ENCODE measurements around the gene PDGFRA.
"Not testable (repeated sequence)": the region's sequence is repeated elsewhere in the genome, so short reads cannot be mapped to it uniquely, and the experiment has no call there.

PDGFRA gene

GRCh38 chr4:54315561-54316538, 86.8 kb downstream of the PDGFRA start:
- H3K27me3 ChIP-seq (ENCODE audit: insufficient read depth, low read length): no peaks in the 10 kb centered on the region
- no peak overlapping the region for H3K9ac ChIP-seq (ENCODE audit: low read depth, low read length)
- no peak overlapping the region for H3K27ac ChIP-seq (ENCODE audit: low read length)
- no peaks in the 10 kb centered on the region for H3K4me1 ChIP-seq (ENCODE audit: insufficient read depth, low read length)
- H3K4me3 ChIP-seq (ENCODE audit: low read length): no peak overlapping the region
- H3K9me3 ChIP-seq (ENCODE audit: insufficient read depth, low read depth, low read length): no peaks in the 10 kb centered on the region
- no peaks in the 10 kb centered on the region for H3K36me3 ChIP-seq (ENCODE audit: insufficient read depth, low read depth, low read length)

- H3K27me3 ChIP-seq (ENCODE audit: insufficient read depth, low read length): no peaks in the 10 kb centered on the region
- no peaks in the 10 kb centered on the region for H3K4me1 ChIP-seq (ENCODE audit: insufficient read depth, low read length)
- H3K9me3 ChIP-seq (ENCODE audit: insufficient read depth, low read depth, low read length): no peaks in the 10 kb centered on the region
- no peak overlapping the region for H3K9ac ChIP-seq (ENCODE audit: low read depth, low read length)
- H3K4me3 ChIP-seq (ENCODE audit: low read length): no peak overlapping the region
- H3K36me3 ChIP-seq (ENCODE audit: insufficient read depth, low read depth, low read length): no peaks in the 10 kb centered on the region
- no peak overlapping the region for H3K27ac ChIP-seq (ENCODE audit: low read length)
Measured at GRCh38 chr4:54317690-54318089, 88.6 kb downstream of the PDGFRA start.

GRCh38 chr4:54318904-54319303, 89.8 kb downstream of the PDGFRA start:
- Histone ChIP-seq H3K9me3 (ENCODE audit: insufficient read depth, low read depth, low read length) (no peaks in the 10 kb centered on the region), H3K27me3 (ENCODE audit: insufficient read depth, low read length) (no peaks in the 10 kb centered on the region), H3K4me3 (ENCODE audit: low read length) (no peak overlapping the region), H3K9ac (ENCODE audit: low read depth, low read length) (no peak overlapping the region), H3K36me3 (ENCODE audit: insufficient read depth, low read depth, low read length) (no peaks in the 10 kb centered on the region), H3K4me1 (ENCODE audit: insufficient read depth, low read length) (no peaks in the 10 kb centered on the region), H3K27ac (ENCODE audit: low read length) (no peak overlapping the region)

- H3K9me3 ChIP-seq (ENCODE audit: insufficient read depth, low read depth, low read length): no peaks in the 10 kb centered on the region
- H3K27me3 ChIP-seq (ENCODE audit: insufficient read depth, low read length): no peaks in the 10 kb centered on the region
- H3K4me3 ChIP-seq (ENCODE audit: low read length): no peak overlapping the region
- H3K9ac ChIP-seq (ENCODE audit: low read depth, low read length): no peak overlapping the region
- H3K27ac ChIP-seq (ENCODE audit: low read length): no peak overlapping the region
- no peaks in the 10 kb centered on the region for H3K4me1 ChIP-seq (ENCODE audit: insufficient read depth, low read length)
- no peaks in the 10 kb centered on the region for H3K36me3 ChIP-seq (ENCODE audit: insufficient read depth, low read depth, low read length)
Measured at GRCh38 chr4:54320826-54321685, 92.0 kb downstream of the PDGFRA start.

DNA sequence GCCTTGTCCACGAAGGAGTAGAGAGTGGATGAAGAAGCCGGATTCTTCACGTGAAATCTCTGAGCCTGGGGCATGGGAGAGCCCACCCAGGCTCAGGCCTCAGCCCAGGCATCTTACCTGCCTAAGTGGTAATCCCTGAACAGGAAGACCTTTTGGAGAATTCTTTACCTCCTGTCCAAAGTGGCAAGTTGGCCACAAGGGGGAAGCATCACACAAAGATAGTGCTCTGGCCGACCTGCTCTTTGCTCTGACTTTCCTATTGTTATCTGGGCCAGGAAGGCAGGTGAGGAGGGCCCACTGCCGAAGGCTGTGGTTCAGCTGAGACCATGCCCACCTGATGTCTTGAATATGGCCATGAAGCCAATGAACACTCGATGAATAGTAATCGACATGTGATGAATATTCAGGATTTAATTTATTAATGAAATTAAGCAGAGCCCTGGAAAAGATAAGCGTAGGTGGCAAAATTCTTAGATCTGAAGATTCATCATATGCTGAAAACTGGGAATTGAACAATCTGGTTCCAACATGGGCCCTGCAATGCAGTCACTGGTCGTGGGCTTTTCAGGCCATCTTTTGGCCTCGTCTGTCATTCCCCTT, 93.8 kb downstream of the PDGFRA start:
- Histone ChIP-seq H3K4me1 (ENCODE audit: insufficient read depth, low read length) (no peaks in the 10 kb centered on the region), H3K9ac (ENCODE audit: low read depth, low read length) (no peak overlapping the region), H3K4me3 (ENCODE audit: low read length) (no peak overlapping the region), H3K9me3 (ENCODE audit: insufficient read depth, low read depth, low read length) (0 out of 2 replicates have a peak, but pooled peaks cover 8% of the 10 kb centered on the region), H3K36me3 (ENCODE audit: insufficient read depth, low read depth, low read length) (no peaks in the 10 kb centered on the region), H3K27ac (ENCODE audit: low read length) (no peak overlapping the region), H3K27me3 (ENCODE audit: insufficient read depth, low read length) (no peaks in the 10 kb centered on the region)

DNA sequence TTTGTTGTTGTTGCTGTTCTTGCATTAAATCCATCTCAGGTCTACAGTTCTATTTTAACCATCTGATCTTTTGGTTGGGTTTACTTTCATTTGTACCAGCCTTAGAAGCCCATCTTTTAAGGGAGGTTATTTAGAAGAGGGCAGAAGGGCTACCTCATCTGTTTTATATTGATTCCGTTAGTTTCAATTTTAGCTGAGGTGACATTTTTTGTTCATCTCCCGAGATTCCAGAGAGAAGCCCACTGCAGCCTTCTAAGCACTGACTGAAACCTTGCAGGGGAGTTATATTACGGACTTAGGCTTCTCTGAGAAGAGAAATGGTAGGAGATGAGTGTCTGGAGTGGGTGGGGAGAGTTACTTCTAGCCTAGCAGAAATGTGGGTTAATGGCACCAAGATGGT, 101.8 kb downstream of the PDGFRA start:
- Histone ChIP-seq H3K36me3 (ENCODE audit: insufficient read depth, low read depth, low read length) (no peaks in the 10 kb centered on the region), H3K27me3 (ENCODE audit: insufficient read depth, low read length) (no peaks in the 10 kb centered on the region), H3K4me1 (ENCODE audit: insufficient read depth, low read length) (no peaks in the 10 kb centered on the region; the same call in 1 of the 2 replicates), H3K9me3 (ENCODE audit: insufficient read depth, low read depth, low read length) (0 out of 2 replicates have a peak, but pooled peaks cover 8% of the 10 kb centered on the region), H3K4me3 (ENCODE audit: low read length) (no peak overlapping the region), H3K27ac (ENCODE audit: low read length) (no peak overlapping the region), H3K9ac (ENCODE audit: low read depth, low read length) (no peak overlapping the region)

DNA sequence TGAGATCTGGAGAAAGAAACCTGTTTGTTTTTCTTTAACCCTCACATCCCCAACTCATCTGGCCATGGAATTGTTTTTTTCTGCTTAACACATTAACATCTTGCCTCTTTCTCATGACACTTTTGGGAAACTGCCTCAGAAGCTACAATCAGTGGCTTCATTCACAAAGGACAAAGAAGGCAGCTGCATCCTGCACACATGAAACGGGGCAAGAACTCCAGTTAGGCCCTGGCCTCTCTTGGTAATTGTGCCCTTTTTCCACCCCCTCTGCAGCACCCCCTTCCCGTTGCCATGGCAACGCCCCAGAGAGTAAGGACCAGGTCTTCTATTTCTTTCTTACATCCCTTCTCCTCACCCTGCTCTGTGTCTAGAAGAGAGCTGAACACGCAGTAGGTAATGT, 103.4 kb downstream of the PDGFRA start:
- H3K36me3 ChIP-seq (ENCODE audit: insufficient read depth, low read depth, low read length): no peaks in the 10 kb centered on the region
- H3K9me3 ChIP-seq (ENCODE audit: insufficient read depth, low read depth, low read length): no peaks in the 10 kb centered on the region
- no peaks in the 10 kb centered on the region for H3K27me3 ChIP-seq (ENCODE audit: insufficient read depth, low read length)
- H3K27ac ChIP-seq (ENCODE audit: low read length): no peak overlapping the region
- no peaks in the 10 kb centered on the region; the same call in 1 of the 2 replicates for H3K4me1 ChIP-seq (ENCODE audit: insufficient read depth, low read length)
- H3K4me3 ChIP-seq (ENCODE audit: low read length): no peak overlapping the region
- no peak overlapping the region for H3K9ac ChIP-seq (ENCODE audit: low read depth, low read length)

- H3K27ac ChIP-seq (ENCODE audit: low read length): no peak overlapping the region
- H3K9ac ChIP-seq (ENCODE audit: low read depth, low read length): no peak overlapping the region
- H3K36me3 ChIP-seq (ENCODE audit: insufficient read depth, low read depth, low read length): no peaks in the 10 kb centered on the region
- H3K9me3 ChIP-seq (ENCODE audit: insufficient read depth, low read depth, low read length): no peaks in the 10 kb centered on the region
- no peak overlapping the region for H3K4me3 ChIP-seq (ENCODE audit: low read length)
- no peaks in the 10 kb centered on the region; the same call in 1 of the 2 replicates for H3K4me1 ChIP-seq (ENCODE audit: insufficient read depth, low read length)
- no peaks in the 10 kb centered on the region for H3K27me3 ChIP-seq (ENCODE audit: insufficient read depth, low read length)
Measured at GRCh38 chr4:54333657-54334056, 104.6 kb downstream of the PDGFRA start.

DNA sequence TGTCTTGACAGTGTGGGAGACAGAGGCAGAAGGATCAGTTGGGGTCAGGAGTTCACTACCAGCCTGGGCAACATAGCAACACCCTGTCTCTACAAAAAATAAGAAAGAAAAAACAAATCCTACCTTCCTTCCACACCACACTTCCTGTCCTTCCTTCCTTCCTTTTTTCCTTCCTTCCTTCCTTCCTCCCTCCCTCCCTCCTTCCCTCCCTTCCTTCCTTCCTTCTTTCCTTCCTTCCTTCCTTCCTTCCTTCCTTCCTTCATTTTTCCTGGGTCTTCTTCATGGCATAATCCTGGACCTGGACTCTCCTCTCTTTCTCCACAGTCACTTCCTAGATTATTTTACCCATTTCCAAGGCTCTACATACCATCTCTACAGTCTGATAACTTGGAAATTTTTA, 105.7 kb downstream of the PDGFRA start:
- H3K4me1 ChIP-seq (ENCODE audit: insufficient read depth, low read length); H3K27ac ChIP-seq (ENCODE audit: low read length): not testable (repeated sequence)

GRCh38 chr4:54337009-54337408, 107.9 kb downstream of the PDGFRA start:
- no peaks in the 10 kb centered on the region for H3K36me3 ChIP-seq (ENCODE audit: insufficient read depth, low read depth, low read length)
- no peak overlapping the region for H3K27ac ChIP-seq (ENCODE audit: low read length)
- H3K9ac ChIP-seq (ENCODE audit: low read depth, low read length): no peak overlapping the region
- H3K4me3 ChIP-seq (ENCODE audit: low read length): no peak overlapping the region
- no peaks in the 10 kb centered on the region; the same call in 1 of the 2 replicates for H3K4me1 ChIP-seq (ENCODE audit: insufficient read depth, low read length)
- no peaks in the 10 kb centered on the region for H3K27me3 ChIP-seq (ENCODE audit: insufficient read depth, low read length)
- no peaks in the 10 kb centered on the region for H3K9me3 ChIP-seq (ENCODE audit: insufficient read depth, low read depth, low read length)

More for the DNA sequence above, 105.7 kb downstream of the PDGFRA start:
- H3K9ac ChIP-seq (ENCODE audit: low read depth, low read length); H3K4me3 ChIP-seq (ENCODE audit: low read length); H3K27me3 ChIP-seq (ENCODE audit: insufficient read depth, low read length); H3K36me3 ChIP-seq (ENCODE audit: insufficient read depth, low read depth, low read length); H3K9me3 ChIP-seq (ENCODE audit: insufficient read depth, low read depth, low read length): not testable (repeated sequence)

GRCh38 chr4:54342067-54342466, 113.0 kb downstream of the PDGFRA start:
- not testable (repeated sequence) for H3K27me3 ChIP-seq (ENCODE audit: insufficient read depth, low read length); H3K4me3 ChIP-seq (ENCODE audit: low read length); H3K36me3 ChIP-seq (ENCODE audit: insufficient read depth, low read depth, low read length); H3K4me1 ChIP-seq (ENCODE audit: insufficient read depth, low read length); H3K27ac ChIP-seq (ENCODE audit: low read length); H3K9me3 ChIP-seq (ENCODE audit: insufficient read depth, low read depth, low read length); H3K9ac ChIP-seq (ENCODE audit: low read depth, low read length)

All from iPS-20b (cell line).